Measurements from ENCODE around the gene CCDC24.

The CCDC24 gene

GRCh38 chr1:43963890-43964289 is 27.5 kb upstream of the CCDC24 start:
- DNase-seq: no peak

GRCh38 chr1:43965316-43965715 is 26.1 kb upstream of the CCDC24 start:
- no peak for DNase-seq

GRCh38 chr1:43968348-43968948 is 23.0 kb upstream of the CCDC24 start:
- DNase-seq: no peak

DNA sequence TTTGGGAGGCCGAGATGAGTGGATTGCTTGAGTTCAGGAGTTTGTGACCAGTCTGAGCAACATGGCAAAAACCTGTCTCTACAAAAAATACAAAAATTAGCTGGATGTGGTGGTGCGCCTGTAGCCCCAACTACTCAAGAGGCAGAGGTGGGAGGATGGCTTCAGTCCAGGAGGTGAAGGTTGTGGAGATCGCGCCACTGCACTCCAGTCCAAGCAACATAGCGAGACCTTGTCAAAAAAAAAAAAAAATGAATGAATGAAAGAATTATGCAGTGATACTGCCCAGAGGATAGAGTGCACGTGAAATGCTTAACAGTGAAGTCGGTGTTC is 22.0 kb upstream of the CCDC24 start:
- DNase-seq: no peak

DNA sequence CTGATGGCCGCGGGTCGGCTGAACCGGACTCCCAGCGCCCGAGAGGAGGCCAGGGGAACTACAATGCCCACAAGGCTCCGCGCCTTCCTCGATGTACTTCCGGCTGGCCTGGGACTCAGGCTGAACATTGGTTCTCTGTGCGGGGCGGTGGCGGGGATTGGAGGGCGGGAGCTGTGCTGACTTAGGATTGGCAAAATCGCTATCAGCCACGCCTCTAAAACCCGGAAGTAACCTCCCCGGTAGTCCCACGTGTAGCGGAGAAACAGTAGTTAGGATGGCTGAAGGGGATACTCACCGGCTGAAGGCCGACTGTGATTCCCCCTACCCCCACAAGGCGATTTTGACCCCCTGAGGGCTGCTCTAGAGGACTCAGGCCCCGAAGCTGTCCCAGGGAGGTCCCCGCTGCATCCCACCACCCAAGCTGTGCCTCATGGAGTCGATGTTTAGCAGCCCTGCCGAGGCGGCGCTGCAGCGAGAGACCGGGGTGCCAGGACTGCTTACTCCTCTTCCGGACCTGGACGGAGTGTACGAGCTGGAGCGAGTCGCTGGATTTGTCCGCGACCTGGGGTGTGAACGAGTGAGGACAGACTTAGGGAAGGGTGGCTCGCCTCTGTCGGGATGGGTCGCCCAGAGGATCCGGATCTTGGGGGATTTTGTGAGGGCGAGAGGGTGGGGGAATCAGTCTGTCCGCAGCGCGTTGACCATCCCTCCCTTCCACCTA is 21.5 kb upstream of the CCDC24 start, which contains the start of gene DPH2:
Gene DPH2, plus strand, starts transcription at position 265 of the 721 bp plus-strand sequence. Its CDS starts 166 bp downstream, at position 431.
- DNase-seq: peak; percentile 90

GRCh38 chr1:43970502-43970901 is 20.9 kb upstream of the CCDC24 start:
- no peak for DNase-seq

DNA sequence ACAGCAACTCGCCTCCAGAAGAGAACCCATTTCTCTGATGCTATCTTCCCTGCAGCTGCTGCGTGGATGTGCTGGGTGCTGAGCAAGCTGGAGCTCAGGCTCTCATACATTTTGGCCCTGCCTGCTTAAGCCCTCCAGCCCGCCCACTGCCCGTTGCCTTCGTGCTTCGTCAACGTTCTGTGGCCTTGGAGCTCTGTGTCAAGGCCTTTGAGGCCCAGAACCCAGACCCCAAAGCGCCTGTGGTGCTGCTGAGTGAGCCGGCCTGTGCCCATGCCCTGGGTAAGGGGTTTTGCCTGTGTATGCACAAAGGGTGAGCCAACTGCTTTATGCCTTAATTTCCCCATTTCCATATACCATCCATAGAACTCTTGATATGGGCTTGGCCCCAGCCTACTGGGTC is 20.5 kb upstream of the CCDC24 start:
- DNase-seq: no peak

DNA sequence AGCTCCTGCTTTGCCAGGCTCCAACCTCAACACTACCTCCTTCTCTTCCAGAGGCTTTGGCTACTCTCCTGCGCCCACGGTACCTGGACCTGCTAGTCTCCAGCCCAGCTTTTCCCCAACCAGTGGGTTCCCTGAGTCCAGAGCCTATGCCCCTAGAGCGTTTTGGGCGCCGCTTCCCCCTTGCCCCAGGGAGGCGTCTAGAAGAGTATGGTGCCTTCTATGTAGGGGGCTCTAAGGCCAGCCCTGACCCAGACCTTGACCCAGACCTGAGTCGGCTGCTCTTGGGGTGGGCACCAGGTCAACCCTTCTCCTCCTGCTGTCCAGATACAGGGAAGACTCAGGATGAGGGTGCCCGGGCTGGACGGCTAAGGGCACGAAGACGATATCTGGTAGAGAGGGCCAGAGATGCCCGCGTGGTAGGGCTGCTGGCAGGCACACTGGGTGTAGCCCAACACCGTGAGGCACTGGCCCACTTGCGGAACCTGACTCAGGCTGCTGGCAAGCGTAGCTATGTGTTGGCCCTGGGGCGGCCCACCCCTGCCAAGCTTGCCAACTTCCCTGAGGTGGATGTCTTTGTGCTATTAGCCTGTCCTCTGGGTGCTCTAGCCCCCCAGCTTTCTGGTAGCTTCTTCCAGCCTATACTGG is 19.9 kb upstream of the CCDC24 start:
- DNase-seq: no peak

- no peak for DNase-seq
Measured at GRCh38 chr1:43973981-43974442, 17.4 kb upstream of the CCDC24 start.

DNA sequence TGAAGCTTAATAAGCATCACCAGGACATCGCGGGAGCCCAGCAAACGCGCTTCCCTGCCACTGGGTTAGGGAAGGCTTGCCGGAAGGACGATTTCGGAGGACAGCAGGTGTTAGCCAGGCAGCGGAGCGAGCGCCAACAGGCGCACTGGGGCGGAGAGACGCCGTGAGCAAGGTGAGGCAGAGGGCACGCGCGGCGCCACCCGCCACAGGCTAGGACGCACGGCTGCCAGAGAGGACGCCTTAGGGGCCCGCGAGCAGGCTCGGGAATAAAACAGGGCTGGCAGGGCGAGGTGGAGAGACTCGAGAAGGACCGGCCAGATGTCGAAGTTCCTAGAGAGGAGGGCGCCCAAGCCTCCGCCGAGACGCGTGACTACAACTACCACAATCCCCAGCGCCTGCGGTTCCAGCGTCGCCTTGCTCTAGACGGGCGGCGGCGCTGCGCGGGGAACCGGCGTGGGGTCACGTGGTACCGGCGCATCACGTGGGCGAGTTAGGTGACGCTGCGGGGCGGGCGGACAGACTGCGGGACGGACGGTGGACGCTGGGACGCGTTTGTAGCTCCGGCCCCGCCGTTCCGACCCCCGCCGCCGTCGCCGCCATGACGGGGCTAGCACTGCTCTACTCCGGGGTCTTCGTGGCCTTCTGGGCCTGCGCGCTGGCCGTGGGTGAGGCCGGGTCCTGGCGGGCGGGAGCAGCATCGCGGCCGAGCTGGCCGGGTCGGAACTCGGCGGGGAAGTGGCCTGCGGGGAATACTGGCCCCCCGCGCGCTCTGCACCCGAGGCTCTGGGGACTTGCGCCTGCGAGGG is 16.8 kb upstream of the CCDC24 start, which contains the start of gene ATP6V0B:
Gene ATP6V0B, plus strand, starts transcription at position 518 of the 806 bp plus-strand sequence. Its CDS starts 81 bp downstream, at position 599.
- DNase-seq: peak; percentile 88

DNA sequence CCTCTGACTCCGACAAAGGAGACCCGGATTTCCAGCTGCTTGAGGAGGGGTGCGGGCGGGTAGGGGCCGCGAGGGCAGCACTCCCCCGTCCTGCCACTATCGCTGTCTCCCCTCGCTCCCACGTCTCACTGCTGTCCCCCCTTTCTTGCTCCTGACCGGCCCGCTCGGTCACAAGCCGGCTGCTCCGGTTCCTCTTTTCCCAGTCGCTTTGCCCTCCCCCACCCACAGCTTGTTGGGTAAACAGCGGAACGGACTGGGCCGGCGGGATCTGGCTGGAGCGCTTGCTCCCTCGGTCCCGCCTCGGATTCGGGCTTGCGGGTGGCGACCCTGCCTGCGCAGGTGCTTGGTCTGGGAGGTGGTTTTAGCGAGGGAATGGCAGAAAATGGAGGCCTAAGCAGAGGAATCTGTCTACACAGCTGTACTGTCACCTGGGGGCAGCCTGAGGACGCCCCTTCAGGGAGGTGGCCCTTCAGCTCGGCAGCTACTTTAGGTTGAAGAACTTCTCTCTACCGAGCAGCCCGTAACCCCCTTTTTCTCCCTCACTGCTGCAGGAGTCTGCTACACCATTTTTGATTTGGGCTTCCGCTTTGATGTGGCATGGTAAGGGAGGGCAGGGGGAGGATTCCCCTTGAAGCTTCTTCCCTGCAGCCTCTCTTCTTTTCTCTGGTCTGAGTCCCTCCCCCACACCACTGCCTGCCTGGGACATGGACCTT is 16.0 kb upstream of the CCDC24 start:
- DNase-seq: no peak

DNA sequence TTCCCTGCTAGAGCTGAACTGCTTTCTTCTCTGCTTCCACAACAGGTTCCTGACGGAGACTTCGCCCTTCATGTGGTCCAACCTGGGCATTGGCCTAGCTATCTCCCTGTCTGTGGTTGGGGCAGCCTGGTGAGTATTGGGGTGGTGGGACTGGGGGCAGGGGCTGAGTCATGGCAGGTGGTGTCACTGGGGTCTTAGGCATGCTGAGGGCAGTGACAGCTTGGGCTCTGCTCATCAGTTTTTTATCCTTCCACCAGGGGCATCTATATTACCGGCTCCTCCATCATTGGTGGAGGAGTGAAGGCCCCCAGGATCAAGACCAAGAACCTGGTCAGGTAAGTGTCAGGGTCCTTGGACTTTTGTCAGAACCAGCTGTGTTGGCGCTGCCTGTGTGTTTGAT is 15.4 kb upstream of the CCDC24 start:
- DNase-seq: no peak

GRCh38 chr1:43976890-43977289 is 14.5 kb upstream of the CCDC24 start:
- no peak for DNase-seq

DNA sequence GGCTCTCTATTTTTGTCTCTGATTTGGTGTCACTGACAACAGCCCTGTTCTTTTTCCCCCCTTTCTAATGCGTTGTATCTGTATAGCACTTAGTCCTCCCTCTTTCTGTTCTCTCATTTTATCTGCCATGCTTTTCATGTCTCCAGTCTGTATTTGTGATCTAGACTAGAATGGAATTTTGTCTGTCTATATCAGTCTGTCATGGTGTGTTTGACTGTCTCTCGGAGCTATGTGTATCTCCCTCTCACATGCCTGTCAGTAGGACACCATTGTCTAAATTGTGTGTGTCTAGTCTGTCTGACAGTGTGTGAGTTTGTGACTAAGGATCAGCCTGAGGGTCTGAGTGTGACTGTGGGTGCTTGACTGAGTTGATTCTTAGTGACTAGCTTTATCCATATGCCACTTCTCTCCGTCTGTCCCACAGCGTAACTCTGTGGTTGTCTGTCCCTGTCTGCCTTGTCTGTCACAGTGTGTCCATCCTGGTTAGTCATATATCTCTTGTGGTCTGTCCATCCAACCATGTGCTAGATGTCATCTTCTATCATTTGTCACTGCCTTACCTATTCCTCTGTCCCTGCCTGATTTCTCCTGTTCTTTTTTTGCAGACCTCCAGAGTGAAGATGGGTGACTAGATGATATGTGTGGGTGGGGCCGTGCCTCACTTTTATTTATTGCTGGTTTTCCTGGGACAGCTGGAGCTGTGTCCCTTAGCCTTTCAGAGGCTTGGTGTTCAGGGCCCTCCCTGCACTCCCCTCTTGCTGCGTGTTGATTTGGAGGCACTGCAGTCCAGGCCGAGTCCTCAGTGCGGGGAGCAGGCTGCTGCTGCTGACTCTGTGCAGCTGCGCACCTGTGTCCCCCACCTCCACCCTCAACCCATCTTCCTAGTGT is 13.8 kb upstream of the CCDC24 start:
- no peak for DNase-seq

- DNase-seq: no peak
Measured at GRCh38 chr1:43978264-43978550, 13.2 kb upstream of the CCDC24 start.

DNA sequence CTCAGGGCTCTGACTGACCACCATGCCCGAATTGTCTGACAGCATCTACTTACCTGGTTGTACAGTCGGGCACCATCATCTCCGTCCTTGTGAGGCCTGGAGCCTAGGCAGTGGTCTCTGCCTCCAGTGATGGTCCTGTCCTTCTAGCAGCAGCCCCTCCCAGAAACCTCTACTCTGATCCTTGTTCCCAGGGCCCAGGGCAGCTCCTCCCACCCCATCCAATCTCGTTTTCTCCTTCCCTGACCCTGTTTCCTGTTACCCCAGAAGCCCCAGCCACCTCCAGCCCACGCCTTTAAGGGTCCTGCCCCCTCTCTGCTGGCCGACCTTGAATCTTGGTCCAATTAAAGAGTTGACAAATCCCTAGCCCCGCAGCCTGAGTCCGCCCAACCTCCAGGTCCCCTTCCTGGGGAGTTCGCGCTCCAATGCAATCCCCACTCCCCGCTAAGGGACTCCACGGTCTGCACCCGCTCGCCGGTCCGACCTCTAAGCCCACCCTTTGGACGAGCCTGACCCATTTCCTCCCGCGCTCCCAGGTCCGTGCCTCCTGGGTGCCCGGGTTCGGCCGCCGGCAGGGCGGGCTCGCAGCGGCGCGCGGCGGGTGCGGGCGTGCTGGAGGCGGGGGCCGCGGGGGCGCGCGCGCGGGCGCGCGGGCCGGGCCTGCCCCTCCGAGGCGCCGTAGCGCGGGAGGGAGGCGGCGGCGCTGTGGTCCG is 12.7 kb upstream of the CCDC24 start, which contains the start of gene B4GALT2:
Gene B4GALT2, plus strand, starts transcription at position 660 of the 710 bp plus-strand sequence. CDS start 1,951 bp downstream, outside the sequence.
- no peak for DNase-seq

DNA sequence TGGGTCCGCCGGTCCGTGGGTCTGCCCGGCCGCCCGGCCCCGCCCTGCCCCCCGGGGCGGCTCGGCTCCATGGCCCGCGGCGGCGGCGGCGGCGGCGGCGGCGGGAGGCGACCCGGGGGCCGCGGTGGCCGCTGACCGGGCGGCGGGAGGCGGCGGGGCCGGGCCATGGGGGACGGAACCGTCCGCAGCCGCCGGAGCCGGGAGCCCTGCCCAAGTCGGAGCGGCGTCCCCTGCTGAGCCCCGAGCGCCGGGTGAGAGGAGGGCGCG is 12.2 kb upstream of the CCDC24 start:
- no peak for DNase-seq

DNA sequence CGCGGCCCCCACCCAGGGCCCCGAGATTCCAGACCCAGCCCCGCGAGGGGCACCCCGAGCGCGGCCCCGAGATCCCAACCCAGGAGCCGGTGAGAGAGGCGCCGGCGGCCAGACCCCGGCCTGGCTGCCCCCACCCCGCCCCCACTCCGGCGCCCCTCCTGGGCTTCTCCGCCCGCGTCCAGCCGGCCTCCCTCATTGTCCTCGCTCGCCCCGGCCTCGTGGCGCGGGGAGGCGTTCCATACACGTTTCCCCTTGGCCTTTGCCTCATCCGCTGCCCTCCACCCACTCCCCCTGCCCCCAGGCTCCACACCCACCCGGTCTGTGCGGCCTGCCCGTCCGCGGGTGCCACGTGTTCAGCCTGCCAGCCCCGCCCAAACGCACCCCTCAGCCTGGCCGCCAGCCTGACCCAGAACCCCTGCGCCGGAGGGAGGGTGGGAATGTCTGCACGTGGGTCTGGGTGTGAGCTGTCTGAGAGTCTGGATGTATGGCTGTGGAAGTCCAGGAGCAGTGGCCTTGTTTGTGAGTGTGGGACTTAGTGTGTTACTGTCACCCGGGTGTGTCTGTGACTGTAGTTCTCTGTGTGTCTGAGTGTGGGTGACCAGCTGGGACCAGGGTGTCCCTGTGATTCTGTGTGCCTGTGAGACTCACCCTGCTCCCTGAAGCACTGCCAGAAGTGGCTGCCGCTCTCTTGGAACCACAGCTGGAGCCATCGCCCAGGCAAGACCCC is 11.7 kb upstream of the CCDC24 start:
- no peak for DNase-seq

DNA sequence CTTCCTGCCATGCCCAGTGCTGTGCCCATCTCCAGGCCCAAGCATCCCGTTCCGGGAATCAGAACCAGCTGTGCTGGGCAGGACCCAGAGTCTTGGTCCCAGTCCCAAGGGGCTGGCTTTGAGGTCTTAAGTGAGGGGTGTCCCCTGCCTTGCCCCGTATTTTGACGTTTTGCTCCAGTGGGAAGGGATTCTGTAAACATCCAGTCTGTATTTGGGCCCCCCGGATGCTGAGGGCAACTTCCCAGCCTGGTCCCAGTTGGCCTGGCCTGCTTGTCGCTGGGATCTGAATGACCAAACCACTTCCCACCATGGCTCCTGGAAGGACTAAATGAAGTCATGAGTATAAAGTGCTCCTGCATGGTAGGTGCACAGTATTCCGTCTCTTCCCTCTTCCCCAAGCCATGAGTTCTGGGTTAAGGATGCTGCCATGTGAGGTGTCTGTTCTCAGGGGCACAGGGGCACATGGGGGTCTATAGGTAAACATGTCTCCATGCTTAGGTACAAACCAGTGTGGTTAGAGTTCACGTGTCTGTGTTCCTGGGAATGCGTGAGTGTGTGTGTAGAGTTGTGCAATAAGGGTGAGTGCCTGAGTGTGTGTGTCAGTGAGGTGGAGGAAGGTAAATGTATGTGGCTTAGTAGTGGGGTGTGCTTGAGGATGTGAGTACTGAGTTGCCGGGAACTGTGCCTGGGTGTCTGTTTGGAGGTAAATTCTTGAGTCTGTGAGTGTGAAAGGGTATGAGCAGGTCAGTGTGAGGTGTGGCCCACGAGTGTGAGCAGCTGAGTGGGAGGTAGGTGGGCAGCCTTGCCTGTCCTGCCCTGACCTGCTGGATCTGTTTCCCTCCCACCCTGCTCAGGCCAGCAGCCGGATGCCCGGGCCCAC is 10.9 kb upstream of the CCDC24 start:
- DNase-seq: no peak

- no peak for DNase-seq
Measured at GRCh38 chr1:43981135-43981491, 10.3 kb upstream of the CCDC24 start.
